ENCODE results near the gene NSG2.

DNA sequence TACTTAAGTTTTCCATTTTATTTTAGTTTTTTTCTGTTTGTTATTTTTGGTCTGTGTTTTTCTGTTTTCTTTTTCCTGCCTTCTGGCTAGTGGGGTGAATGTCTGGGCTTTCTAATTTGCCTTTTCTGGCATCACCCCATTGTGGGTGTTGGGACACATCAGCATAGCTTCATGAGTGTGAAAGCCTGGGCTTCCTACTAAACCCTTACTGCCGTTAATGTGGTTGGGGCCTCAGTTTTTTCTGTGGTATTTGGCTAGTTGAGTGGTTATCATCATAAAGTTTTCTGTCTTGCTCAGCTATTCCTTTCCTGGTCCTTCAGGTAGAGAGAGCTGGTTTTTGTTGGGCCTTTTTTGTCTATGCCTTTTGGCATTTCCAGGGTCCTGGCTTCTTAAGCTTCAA, 35.1 kb upstream of the NSG2 start:
- TF ChIP-seq BHLHE40 (IDR thresholded peaks at IDR 0.05; ENCODE audit: borderline replicate concordance) (no peak), FOXM1 (IDR thresholded peaks at IDR 0.05; ENCODE audit: borderline replicate concordance) (no peak), SP1 (IDR thresholded peaks at IDR 0.05) (no peak), FOXK2 (IDR thresholded peaks at IDR 0.05) (no peak), ARNT (IDR thresholded peaks at IDR 0.05) (no peak), ELF4 (IDR thresholded peaks at IDR 0.05) (no peak), LEF1 (IDR thresholded peaks at IDR 0.05; ENCODE audit: borderline replicate concordance) (no peak), FOXA1 (IDR thresholded peaks at IDR 0.05) (no peak), L3MBTL2 (conservative IDR thresholded peaks at IDR 0.05) (no peak)
- TF ChIP-seq, protein P1, sequence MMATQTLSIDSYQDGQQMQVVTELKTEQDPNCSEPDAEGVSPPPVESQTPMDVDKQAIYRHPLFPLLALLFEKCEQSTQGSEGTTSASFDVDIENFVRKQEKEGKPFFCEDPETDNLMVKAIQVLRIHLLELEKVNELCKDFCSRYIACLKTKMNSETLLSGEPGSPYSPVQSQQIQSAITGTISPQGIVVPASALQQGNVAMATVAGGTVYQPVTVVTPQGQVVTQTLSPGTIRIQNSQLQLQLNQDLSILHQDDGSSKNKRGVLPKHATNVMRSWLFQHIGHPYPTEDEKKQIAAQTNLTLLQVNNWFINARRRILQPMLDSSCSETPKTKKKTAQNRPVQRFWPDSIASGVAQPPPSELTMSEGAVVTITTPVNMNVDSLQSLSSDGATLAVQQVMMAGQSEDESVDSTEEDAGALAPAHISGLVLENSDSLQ (IDR thresholded peaks at IDR 0.05), result no peak

All from HEK293T (cell line).